Mucosa of descending colon (tissue), 3 donors: Measurements from ENCODE around the gene SPIN2A. TPM values are rescaled to one million over a fixed set of nuclear protein-coding genes. Genes with fewer than 3 reads are reported as not detected.
"Not testable (repeated sequence)": the region's sequence is repeated elsewhere in the genome, so short reads cannot be mapped to it uniquely, and the experiment has no call there.

ENCODE experiments used
- ATAC-seq: fragments of 200-7000 bp; cut with Tn5 transposase; one replicate; pipeline ENCODE4 v1.9.1; 2020; ENCODE audit warnings: mild to moderate bottlenecking, moderate library complexity
- DNase-seq, 3 donors: peaks; one replicate each; pipeline ENCODE4 v3.0.0-alpha.2; 2020
- H3K36me3 ChIP-seq: fragments of 200-600 bp; one replicate; pipeline ENCODE4 v1.8.0; 2021; ENCODE audit warnings: low read depth, mild to moderate bottlenecking
- H3K4me1 ChIP-seq: fragments of 200-600 bp; one replicate; pipeline ENCODE4 v1.8.0; 2021; ENCODE audit warnings: low read depth, mild to moderate bottlenecking
- H3K4me3 ChIP-seq: fragments of 200-600 bp; one replicate; pipeline ENCODE4 v1.8.0; 2021; ENCODE audit warnings: mild to moderate bottlenecking
- H3K9me3 ChIP-seq: fragments of 200-600 bp; one replicate; pipeline ENCODE4 v1.8.0; 2021; ENCODE audit warnings: mild to moderate bottlenecking
- intact Hi-C, 2 donors: fragments of 100-400 bp; cut with DNase I in 1 of 2; cut with micrococcal nuclease in 1 of 2; formaldehyde crosslinking; loops; one replicate each; pipeline versions ENCODE4 v1.11.0 to v1.11.1; 2022; cut with DNase I, micrococcal nuclease
- long read RNA-seq, 2 donors: library from polyadenylated mRNA; unstranded; transcript quantifications; one replicate each; pipeline ENCODE4 v2.0.0, GENCODE V29; 2019 to 2021
- total RNA-seq, 3 donors: library from RNA; stranded (reverse); fragmentation: NEBNext Ultra II Directional in 2 of 3; extraction: Animal tissue kit (Norgen Biotek cat#: 25700) in 2 of 3; gene quantifications; one replicate each; pipeline versions ENCODE4 v1.2.1 to v1.2.4, GENCODE V29; 2021 to 2023
- TF ChIP-seq, protein P1 (sequence below): fragments of 200-600 bp; IDR thresholded peaks from one replicate; pipeline ENCODE4 v1.8.0; 2022; ENCODE audit warnings: antibody characterized with exemption, mild to moderate bottlenecking
- donor health status: DM: no; HTN: no; CAD: no; lungs with moderate emphysema.
- donor health status: DM: no; HTN: no; CAD: no.
- donor health status: DM: no; HTN: yes; CAD: no.

SPIN2A gene
- total RNA-seq: 1 to 10 TPM in 2 of 3 donors, under 1 TPM in 1; 0.49 to 1.2 (median 1.1) TPM
- long read RNA-seq, donor 1: 0 reads
- long read RNA-seq, donor 2: 0 reads

DNA sequence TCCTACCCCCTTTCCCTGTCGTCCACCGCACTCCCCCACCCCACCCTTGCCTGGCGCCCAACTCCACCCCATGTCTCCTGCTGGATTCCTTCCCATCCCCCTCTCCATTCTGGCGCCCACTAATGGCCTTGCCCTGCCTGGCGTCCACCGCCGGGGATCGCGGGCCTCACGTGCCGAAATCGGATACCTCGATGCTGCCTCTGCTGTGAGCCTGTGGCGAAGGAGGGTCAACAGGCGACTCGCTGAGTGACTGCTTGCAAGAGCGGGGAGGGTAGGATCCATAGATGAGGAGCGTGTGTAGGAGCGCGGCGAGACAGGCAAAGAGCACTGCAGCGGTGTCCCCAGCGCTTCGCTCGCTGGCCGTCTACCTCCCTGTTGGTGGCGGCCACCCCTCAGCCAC is at the start of gene SPIN2A:
Gene SPIN2A, minus strand, starts transcription at position 325 of the 400 bp plus-strand sequence. CDS start 800 bp downstream, outside the sequence.
- intact Hi-C loops, H3K36me3 ChIP-seq, H3K4me3 ChIP-seq, H3K9me3 ChIP-seq, H3K4me1 ChIP-seq: not testable (repeated sequence)
- ATAC-seq (peak; percentile 48), DNase-seq (peak in 1 of 3 donors; percentile 48)

DNA sequence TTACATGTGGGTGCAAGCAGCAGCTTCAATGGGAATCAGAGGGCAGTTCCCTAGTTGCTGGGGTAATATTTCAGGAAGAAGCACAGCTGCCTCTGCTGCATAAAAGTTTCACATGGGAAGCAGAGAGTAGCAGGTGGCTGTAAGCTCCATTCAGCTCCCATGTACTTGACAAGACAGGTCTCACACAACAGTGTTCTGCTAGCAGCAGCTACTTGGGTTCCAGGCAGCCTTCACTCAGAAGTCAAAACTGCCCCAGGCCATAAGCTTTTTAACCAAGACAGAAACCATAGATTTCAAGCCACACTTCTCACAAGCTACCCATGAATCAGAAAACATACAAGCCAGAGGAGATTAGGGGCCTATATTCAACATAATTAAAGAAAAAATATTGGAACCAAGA is 41.4 kb upstream of the SPIN2A start:
- Histone ChIP-seq H3K9me3 (no peaks in the 10 kb centered on the region), H3K36me3 (no peaks in the 10 kb centered on the region), H3K4me3 (no peak overlapping the region), H3K4me1 (no peaks in the 10 kb centered on the region)
- intact Hi-C loops: no loop called here
- TF ChIP-seq, protein P1, sequence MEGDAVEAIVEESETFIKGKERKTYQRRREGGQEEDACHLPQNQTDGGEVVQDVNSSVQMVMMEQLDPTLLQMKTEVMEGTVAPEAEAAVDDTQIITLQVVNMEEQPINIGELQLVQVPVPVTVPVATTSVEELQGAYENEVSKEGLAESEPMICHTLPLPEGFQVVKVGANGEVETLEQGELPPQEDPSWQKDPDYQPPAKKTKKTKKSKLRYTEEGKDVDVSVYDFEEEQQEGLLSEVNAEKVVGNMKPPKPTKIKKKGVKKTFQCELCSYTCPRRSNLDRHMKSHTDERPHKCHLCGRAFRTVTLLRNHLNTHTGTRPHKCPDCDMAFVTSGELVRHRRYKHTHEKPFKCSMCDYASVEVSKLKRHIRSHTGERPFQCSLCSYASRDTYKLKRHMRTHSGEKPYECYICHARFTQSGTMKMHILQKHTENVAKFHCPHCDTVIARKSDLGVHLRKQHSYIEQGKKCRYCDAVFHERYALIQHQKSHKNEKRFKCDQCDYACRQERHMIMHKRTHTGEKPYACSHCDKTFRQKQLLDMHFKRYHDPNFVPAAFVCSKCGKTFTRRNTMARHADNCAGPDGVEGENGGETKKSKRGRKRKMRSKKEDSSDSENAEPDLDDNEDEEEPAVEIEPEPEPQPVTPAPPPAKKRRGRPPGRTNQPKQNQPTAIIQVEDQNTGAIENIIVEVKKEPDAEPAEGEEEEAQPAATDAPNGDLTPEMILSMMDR: no peak
- ATAC-seq: no peak
- no peak for DNase-seq

DNA sequence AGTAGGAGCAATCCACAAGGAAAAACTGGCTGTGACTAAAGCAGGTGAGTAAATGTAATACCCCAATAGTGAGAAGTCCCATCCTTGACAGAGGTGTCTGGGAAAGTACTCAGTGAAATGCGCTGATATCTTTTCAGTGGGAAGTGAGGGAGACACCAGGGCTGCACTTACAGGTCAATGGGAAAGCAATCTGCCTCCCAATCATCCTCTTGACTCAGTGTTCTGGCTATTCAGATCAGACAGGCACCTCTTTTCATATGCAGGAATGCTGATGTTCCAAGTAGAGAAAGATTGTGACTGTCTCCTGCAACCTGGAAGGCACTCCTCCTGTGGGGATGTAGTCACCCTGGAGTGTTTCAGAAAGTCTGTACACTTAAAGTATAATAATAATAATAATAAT is 39.9 kb upstream of the SPIN2A start:
- Histone ChIP-seq H3K9me3 (no peaks in the 10 kb centered on the region), H3K4me3 (no peak overlapping the region), H3K36me3 (no peaks in the 10 kb centered on the region), H3K4me1 (no peaks in the 10 kb centered on the region)
- TF ChIP-seq, protein P1: no peak
- ATAC-seq (no peak), DNase-seq (no peak)
- intact Hi-C loops: no loop called here

DNA sequence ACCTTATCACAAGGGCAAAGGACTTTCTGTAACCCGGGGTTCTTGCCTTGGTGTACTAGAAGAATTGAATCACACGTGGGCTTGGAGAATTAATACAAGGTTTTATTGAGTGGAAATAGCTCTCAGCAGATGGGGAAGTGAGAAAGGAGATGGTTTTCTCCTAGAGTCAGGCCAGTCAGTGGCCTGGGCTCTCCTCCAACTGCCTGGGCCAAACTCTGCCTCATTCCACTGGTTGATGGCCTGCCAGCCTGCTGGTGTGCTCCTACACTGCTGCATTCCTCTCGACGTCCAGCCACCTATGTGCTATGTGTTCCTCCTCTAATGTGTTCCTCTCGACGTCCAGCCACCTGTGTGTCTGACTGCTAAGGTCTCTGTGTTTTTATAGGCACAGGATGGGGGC is 35.3 kb upstream of the SPIN2A start:
- no peak overlapping the region for H3K4me3 ChIP-seq
- no peaks in the 10 kb centered on the region for H3K4me1 ChIP-seq
- intact Hi-C loops: no loop called here
- TF ChIP-seq, protein P1: no peak
- H3K36me3 ChIP-seq: no peaks in the 10 kb centered on the region
- ATAC-seq (no peak), DNase-seq (no peak)
- no peaks in the 10 kb centered on the region for H3K9me3 ChIP-seq

DNA sequence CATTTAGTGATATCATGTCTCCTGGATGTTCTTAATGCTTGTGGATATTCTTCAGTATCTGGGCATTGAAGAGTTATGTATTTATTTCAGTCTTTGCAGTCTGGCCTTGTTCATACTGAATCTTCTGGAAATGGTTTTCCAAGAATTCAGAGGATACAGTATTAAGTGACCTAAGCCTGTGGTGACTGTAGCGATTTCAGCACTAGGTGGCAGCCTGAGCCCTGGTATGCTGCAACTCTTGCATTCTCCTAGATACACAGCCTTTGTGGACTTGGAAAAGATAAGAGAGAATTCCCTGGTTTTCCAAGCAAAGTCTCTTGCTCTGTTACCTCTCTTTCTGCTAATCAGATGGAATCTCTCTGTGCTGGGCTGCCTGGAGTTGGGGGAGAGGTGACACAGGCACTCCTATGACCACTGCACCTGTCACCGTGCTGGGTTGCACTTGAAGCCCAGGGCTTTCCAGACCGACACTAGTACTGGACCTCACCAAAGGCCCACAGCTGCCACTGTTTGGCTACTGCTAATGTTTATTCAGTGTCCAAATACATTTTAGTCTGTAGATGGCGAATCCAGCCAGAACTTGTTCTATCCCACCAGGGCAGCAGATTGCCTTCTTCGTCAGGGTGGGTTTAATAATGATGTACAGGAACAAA is 19.3 kb upstream of the SPIN2A start:
- peak; percentile 87 for ATAC-seq
- H3K9me3 ChIP-seq: no peaks in the 10 kb centered on the region

DNA sequence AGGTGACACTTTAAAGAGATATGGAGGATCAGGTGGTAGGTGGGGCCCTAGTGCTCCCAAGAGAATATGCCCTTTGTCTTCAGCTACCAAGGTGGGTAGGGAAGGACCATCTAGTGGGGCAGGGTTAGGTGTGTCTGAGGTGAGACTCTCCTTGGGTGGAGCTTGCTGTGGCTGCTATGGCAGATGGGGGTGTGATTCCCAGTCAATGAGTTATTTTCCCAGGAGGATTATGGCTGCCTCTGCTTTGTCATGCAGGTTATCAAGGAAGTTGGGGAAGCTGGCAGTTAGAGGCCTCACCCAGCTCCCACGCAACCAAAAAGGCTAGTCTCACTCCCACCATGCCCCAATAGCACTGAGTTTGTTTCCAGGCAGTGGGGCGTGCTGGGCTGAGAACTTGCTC is 18.0 kb upstream of the SPIN2A start:
- Histone ChIP-seq H3K4me1 (no peaks in the 10 kb centered on the region), H3K36me3 (no peaks in the 10 kb centered on the region), H3K4me3 (no peak overlapping the region), H3K9me3 (no peaks in the 10 kb centered on the region)
- ATAC-seq (peak; percentile 94), DNase-seq (peak; percentile 22 to 43 (median 32))
- intact Hi-C loops: no loop called here
- TF ChIP-seq, protein P1: no peak

More for the DNA sequence above, 19.3 kb upstream of the SPIN2A start:
- Histone ChIP-seq H3K36me3 (no peaks in the 10 kb centered on the region), H3K4me3 (no peak overlapping the region), H3K4me1 (no peaks in the 10 kb centered on the region)
- intact Hi-C loops: no loop called here
- TF ChIP-seq, protein P1: no peak
- peak in 2 of 3 donors; percentile 55 to 69 for DNase-seq

DNA sequence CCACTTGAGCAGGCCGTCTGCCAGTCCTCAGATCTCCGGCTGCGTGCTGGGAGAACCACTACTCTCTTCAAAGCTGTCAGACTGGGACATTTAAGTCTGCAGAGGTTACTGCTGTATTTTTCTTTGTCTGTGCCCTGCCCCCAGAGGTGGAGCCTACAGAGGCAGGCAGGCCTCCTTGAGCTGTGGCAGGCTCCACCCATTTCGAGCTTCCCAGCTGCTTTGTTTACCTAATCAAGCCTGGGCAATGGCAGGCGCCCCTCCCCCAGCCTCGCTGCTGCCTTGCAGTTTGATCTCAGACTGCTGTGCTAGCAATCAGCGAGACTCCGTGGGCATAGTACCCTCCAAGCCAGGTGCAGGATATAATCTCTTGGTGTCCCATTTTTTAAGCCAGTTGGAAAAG is 15.0 kb upstream of the SPIN2A start:
- H3K36me3 ChIP-seq, intact Hi-C loops, H3K4me1 ChIP-seq, ATAC-seq, H3K4me3 ChIP-seq, H3K9me3 ChIP-seq, DNase-seq: not testable (repeated sequence)
